ENCODE data around the gene LMBRD2.

LMBRD2 gene

GRCh38 chr5:36096486-36096885, 55.2 kb downstream of the LMBRD2 start:
- no peak for DNase-seq

- no peak for DNase-seq
Measured at GRCh38 chr5:36089989-36090388, 61.7 kb downstream of the LMBRD2 start.

- peak; percentile 53 for DNase-seq
Measured at GRCh38 chr5:36079200-36079781, 72.4 kb downstream of the LMBRD2 start.

- DNase-seq, result no peak
Measured at GRCh38 chr5:36078430-36078829, 73.3 kb downstream of the LMBRD2 start.

- DNase-seq, result no peak
Measured at GRCh38 chr5:36073595-36074216, 78.0 kb downstream of the LMBRD2 start.

GRCh38 chr5:36070687-36071571, 80.8 kb downstream of the LMBRD2 start:
- no peak for DNase-seq

GRCh38 chr5:36068751-36069281, 82.9 kb downstream of the LMBRD2 start:
- DNase-seq, result no peak

GRCh38 chr5:36066540-36067210, 85.0 kb downstream of the LMBRD2 start, which contains the start of gene UGT3A2:
Gene UGT3A2, minus strand, starts transcription at chr5:36066882. Its CDS starts 93 bp downstream, at chr5:36066789.
- no peak for DNase-seq

- DNase-seq, result no peak
Measured at GRCh38 chr5:36066001-36066539, 85.6 kb downstream of the LMBRD2 start.

- no peak for DNase-seq
Measured at GRCh38 chr5:36060420-36060887, 91.2 kb downstream of the LMBRD2 start.

GRCh38 chr5:36059571-36060419, 91.9 kb downstream of the LMBRD2 start:
- DNase-seq, result no peak

GRCh38 chr5:36058776-36059175, 92.9 kb downstream of the LMBRD2 start:
- DNase-seq, result no peak

- DNase-seq, result no peak
Measured at GRCh38 chr5:36057386-36057785, 94.3 kb downstream of the LMBRD2 start.

- no peak for DNase-seq
Measured at GRCh38 chr5:36056422-36056821, 95.3 kb downstream of the LMBRD2 start.

GRCh38 chr5:36055984-36056383, 95.7 kb downstream of the LMBRD2 start:
- no peak for DNase-seq

- no peak for DNase-seq
Measured at GRCh38 chr5:36054647-36055046, 97.0 kb downstream of the LMBRD2 start.

- DNase-seq, result no peak
Measured at GRCh38 chr5:36052538-36052937, 99.1 kb downstream of the LMBRD2 start.

- DNase-seq, result no peak
Measured at GRCh38 chr5:36049949-36050348, 101.7 kb downstream of the LMBRD2 start.

All from 8988T (cell line).